ENCODE data around the gene TMEM259. TPM values are rescaled to one million over a fixed set of nuclear protein-coding genes. Genes with fewer than 3 reads are reported as not detected.
A peak's percentile ranks its signal among the peaks of the same experiment; 100 is the strongest.

TMEM259 gene
- total and polyA plus RNA-seq, 2 of the 8 experiments (the other 6 are each of a cell fraction or from before 2014, with no cell fraction given): 140 to 243 TPM

DNA sequence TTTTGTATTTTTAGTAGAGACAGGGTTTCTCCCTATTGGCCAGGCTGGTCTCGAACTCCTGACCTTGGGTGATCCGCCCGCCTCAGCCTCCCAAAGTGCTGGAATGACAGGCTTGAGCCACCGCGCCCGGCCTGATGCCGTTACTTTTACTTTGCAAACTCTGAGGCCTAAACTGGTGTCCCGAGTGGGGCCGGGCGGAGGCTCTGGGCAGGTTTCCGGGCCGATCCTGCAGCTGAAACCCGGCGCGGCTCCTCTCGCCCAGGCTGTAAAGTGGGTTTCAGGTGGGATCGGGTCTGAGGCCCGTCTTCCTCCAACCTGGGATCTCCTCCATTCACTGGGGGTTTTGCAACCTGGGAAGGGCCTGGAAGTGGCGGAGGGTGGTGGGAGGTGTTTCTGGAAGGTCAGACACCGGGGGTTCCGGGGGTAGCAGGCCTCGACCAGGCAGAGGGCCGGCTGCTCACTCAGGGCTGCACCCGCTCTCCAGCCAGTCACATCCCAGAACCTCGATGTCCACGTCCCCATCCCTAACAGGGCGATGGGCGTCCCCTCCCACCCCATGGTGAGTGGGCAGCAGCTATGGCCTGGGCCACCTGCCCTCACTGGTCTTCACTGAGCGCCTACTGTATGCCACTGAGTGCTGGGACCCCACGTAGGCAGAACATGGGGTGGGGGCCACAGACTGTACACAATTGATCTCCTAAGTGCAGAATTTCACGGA lies 58.1 kb downstream of the TMEM259 start:
- peaks cover 0 to 8% (median 4%) of the 10 kb centered on the region in 4 experiments; a peak in 3 of 7 replicates for H3K4me1 ChIP-seq (replicated peaks in 1 of 4; ENCODE audit: control insufficient read depth in 3 of 4, insufficient read depth in 4 of 4, low read length in 3 of 4)
- H3K23me2 ChIP-seq (ENCODE audit: low read depth, low read length): no peaks in the 10 kb centered on the region
- H3K36me3 ChIP-seq (ENCODE audit: control insufficient read depth in 2 of 4, insufficient read depth in 4 of 4, low read length in 3 of 4): peaks cover 5 to 33% (median 20%) of the 10 kb centered on the region in 4 experiments
- DNase-seq (ENCODE audit: low read depth in 1 of 2, low spot score in 2 of 2) (no peak), FAIRE-seq (no peak)
- H3K9ac ChIP-seq (replicated peaks in 1 of 4; ENCODE audit: extremely low read depth in 1 of 4, low read depth in 3 of 4, low read length in 3 of 4): no peak overlapping the region
- H3K79me1 ChIP-seq (ENCODE audit: low read depth, low read length): no peaks in the 10 kb centered on the region
- peaks cover 0 to 3% of the 10 kb centered on the region in 2 experiments for H4K20me1 ChIP-seq (replicated peaks in 1 of 2; ENCODE audit: control insufficient read depth in 1 of 2, insufficient read depth in 2 of 2, low read length in 2 of 2)
- peaks cover 0 to 7% of the 10 kb centered on the region in 2 experiments; a peak in 1 of 4 replicates for H3K9me3 ChIP-seq (ENCODE audit: insufficient read depth in 2 of 2, low read depth in 1 of 2, low read length in 1 of 2)
- H3K23ac ChIP-seq (ENCODE audit: insufficient read length): no peak overlapping the region
- no peak overlapping the region for H3K14ac ChIP-seq (ENCODE audit: insufficient read length)
- no peak overlapping the region for H3K4me3 ChIP-seq (ENCODE audit: extremely low read depth in 1 of 4, insufficient read depth in 2 of 4, low read depth in 3 of 4, low read length in 4 of 4)
- H3K79me2 ChIP-seq (ENCODE audit: control insufficient read depth in 1 of 2, insufficient read depth in 2 of 2, low read length in 2 of 2): 0 out of 4 replicates have a peak, but pooled peaks cover 0 to 3% of the 10 kb centered on the region in 2 experiments
- H4K5ac ChIP-seq (ENCODE audit: insufficient read length, low read depth, low read length): no peak overlapping the region
- no peak overlapping the region for H4K8ac ChIP-seq (ENCODE audit: extremely low read depth, insufficient read depth, low read length)
- POLR2A ChIA-PET (ENCODE audit: partially characterized antibody): interaction anchor here (0.6 to 1.5 kb wide), 6 partner anchors 14 to 66 kb away, joined by 3 to 4 read pairs (median 3); no protein-coding TSS in a partner anchor
- H3K4ac ChIP-seq (replicated peaks; ENCODE audit: insufficient read length, low read depth, low read length): no peak overlapping the region
- H3K56ac ChIP-seq (replicated peaks; ENCODE audit: insufficient read length, low read depth, low read length): no peak overlapping the region
- H2BK15ac ChIP-seq (ENCODE audit: low read length): no peak overlapping the region
- H2AK5ac ChIP-seq (ENCODE audit: low read depth, low read length): no peak overlapping the region
- no peak overlapping the region for H4K91ac ChIP-seq (replicated peaks; ENCODE audit: insufficient read length, low read length)
- H2BK5ac ChIP-seq (ENCODE audit: low read depth, low read length): peak overlapping the region; percentile 12; the same call in 1 of the 2 replicates
- CTCF ChIA-PET (ENCODE audit: partially characterized antibody): interaction anchor here (0.7 to 2.0 kb wide), 5 partner anchors 8 to 36 kb away, joined by 3 to 8 read pairs (median 5); no protein-coding TSS in a partner anchor
- no peak overlapping the region for H2BK20ac ChIP-seq (ENCODE audit: low read length)
- no peak overlapping the region for H2BK120ac ChIP-seq (replicated peaks; ENCODE audit: low read depth, low read length)
- no peak overlapping the region for H2BK12ac ChIP-seq (ENCODE audit: low read depth, low read length)
- 90% methylated on average over 31 of the region's 31 CpGs; no CpG with 5 or more reads in 1 of the 2 experiments for WGBS, 2 experiments (ENCODE audit: extremely low coverage in 1 of 2, insufficient coverage in 1 of 2, insufficient read length in 1 of 2, insufficient replicate concordance in 2 of 2, low coverage in 1 of 2, low lambda C conversion rate in 2 of 2, missing lambda C conversion rate in 1 of 2)
- H2AFZ ChIP-seq (ENCODE audit: low read length): no peak overlapping the region
- no peak overlapping the region for H3K27ac ChIP-seq (ENCODE audit: low read depth, low read length)
- H3K27me3 ChIP-seq (replicated peaks in 1 of 4; ENCODE audit: control insufficient read depth in 3 of 4, extremely low read depth in 1 of 4, insufficient read depth in 3 of 4, low read length in 3 of 4): no peaks in the 10 kb centered on the region
- H3K18ac ChIP-seq (ENCODE audit: extremely low read depth, low read length): no peak overlapping the region
- H3K4me2 ChIP-seq (ENCODE audit: insufficient read depth in 1 of 2, low read depth in 2 of 2, low read length in 2 of 2): no peak overlapping the region
- TF ChIP-seq TBP (IDR thresholded peaks at IDR 0.05; ENCODE audit: low read depth, low read length) (no peak), SIX5 (IDR thresholded peaks at IDR 0.05; ENCODE audit: low read depth, low read length) (no peak), JUND (IDR thresholded peaks at IDR 0.05; ENCODE audit: low read length) (no peak), CTBP2 (IDR thresholded peaks at IDR 0.05; ENCODE audit: borderline replicate concordance, insufficient read depth, insufficient read length, low read length) (no peak), FOSL1 (IDR thresholded peaks at IDR 0.05; ENCODE audit: insufficient read depth, low read depth, low read length) (no peak), RNF2 (IDR thresholded peaks at IDR 0.05; ENCODE audit: borderline replicate concordance, low read depth, low read length, missing control alignments, poor library complexity, severe bottlenecking) (no peak), EP300 (IDR thresholded peaks at IDR 0.05; ENCODE audit: borderline replicate concordance in 1 of 2, low read depth in 2 of 2, low read length in 2 of 2) (no peak), RAD21 (IDR thresholded peaks at IDR 0.05 in 1 of 2, conservative IDR thresholded peaks at IDR 0.05 in 1 of 2; ENCODE audit: low read depth in 2 of 2, low read length in 2 of 2) (no peak), EZH2 (IDR thresholded peaks at IDR 0.05; ENCODE audit: low read depth, low read length, severe bottlenecking) (no peak), SP1 (IDR thresholded peaks at IDR 0.05; ENCODE audit: low read depth, low read length) (no peak), SP2 (IDR thresholded peaks at IDR 0.05; ENCODE audit: low read length) (no peak)

Data from H1 (cell line).